ENCODE results near the gene OR51B6.

DNA sequence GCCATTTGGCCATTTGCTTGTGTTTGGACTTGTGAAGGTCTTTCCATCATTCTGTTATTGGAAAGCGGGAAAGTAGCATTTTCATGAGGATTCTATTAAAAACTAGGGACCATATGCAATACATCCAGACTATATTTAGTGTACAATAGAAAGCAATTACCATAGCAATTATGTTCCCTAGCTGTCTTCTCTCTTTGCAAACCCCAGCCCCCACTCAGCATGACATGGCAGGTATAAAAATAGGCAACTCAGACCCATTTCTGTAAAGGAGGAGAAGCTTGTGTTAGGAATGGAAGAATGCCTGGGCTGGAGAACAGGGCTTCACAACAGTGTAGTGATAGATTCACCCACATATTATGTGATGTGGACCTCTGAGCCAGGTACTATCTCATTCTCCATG, 12.4 kb downstream of the OR51B6 start:
- TF ChIP-seq EP300 (IDR thresholded peaks at IDR 0.05) (no peak), POLR2A (IDR thresholded peaks at IDR 0.05; ENCODE audit: low read length) (no peak), RFX5 (IDR thresholded peaks at IDR 0.05) (no peak), CHD2 (IDR thresholded peaks at IDR 0.05; ENCODE audit: low read length, partially characterized antibody) (no peak), EHMT2 (IDR thresholded peaks at IDR 0.05; ENCODE audit: low read depth) (no peak), RAD21 (conservative IDR thresholded peaks at IDR 0.05 in 1 of 2, IDR thresholded peaks at IDR 0.05 in 1 of 2) (no peak)
- TF ChIP-seq, protein P1, sequence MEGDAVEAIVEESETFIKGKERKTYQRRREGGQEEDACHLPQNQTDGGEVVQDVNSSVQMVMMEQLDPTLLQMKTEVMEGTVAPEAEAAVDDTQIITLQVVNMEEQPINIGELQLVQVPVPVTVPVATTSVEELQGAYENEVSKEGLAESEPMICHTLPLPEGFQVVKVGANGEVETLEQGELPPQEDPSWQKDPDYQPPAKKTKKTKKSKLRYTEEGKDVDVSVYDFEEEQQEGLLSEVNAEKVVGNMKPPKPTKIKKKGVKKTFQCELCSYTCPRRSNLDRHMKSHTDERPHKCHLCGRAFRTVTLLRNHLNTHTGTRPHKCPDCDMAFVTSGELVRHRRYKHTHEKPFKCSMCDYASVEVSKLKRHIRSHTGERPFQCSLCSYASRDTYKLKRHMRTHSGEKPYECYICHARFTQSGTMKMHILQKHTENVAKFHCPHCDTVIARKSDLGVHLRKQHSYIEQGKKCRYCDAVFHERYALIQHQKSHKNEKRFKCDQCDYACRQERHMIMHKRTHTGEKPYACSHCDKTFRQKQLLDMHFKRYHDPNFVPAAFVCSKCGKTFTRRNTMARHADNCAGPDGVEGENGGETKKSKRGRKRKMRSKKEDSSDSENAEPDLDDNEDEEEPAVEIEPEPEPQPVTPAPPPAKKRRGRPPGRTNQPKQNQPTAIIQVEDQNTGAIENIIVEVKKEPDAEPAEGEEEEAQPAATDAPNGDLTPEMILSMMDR (IDR thresholded peaks at IDR 0.05), result no peak

All from A549 (cell line).